Upper lobe of right lung (tissue), 1 donor: ENCODE measurements around the gene RABEP1. TPM values are rescaled to one million over a fixed set of nuclear protein-coding genes. Genes with fewer than 3 reads are reported as not detected.

Experiments used
- ATAC-seq: fragments of 200-7000 bp; cut with Tn5 transposase; one replicate; pipeline ENCODE4 v1.9.1; 2020; ENCODE audit warnings: mild to moderate bottlenecking, moderate library complexity
- DNase-seq: peaks from one replicate; pipeline ENCODE4 v3.0.0-alpha.2; 2020
- H3K27ac ChIP-seq: fragments of 200-600 bp; one replicate; pipeline ENCODE4 v1.8.0; 2022
- H3K27me3 ChIP-seq: fragments of 200-600 bp; one replicate; pipeline ENCODE4 v1.8.0; 2022; ENCODE audit warnings: mild to moderate bottlenecking
- H3K36me3 ChIP-seq: fragments of 200-600 bp; one replicate; pipeline ENCODE4 v1.8.0; 2022
- H3K4me1 ChIP-seq: fragments of 200-600 bp; one replicate; pipeline ENCODE4 v1.8.0; 2022
- H3K4me3 ChIP-seq: fragments of 200-600 bp; one replicate; pipeline ENCODE4 v1.8.0; 2022; ENCODE audit warnings: mild to moderate bottlenecking
- H3K9me3 ChIP-seq: fragments of 200-600 bp; one replicate; pipeline ENCODE4 v1.8.0; 2022
- CTCF ChIP-seq: fragments of 200-600 bp; IDR thresholded peaks from one replicate; pipeline ENCODE4 v1.8.0; 2022; ENCODE audit warnings: antibody characterized with exemption
- intact Hi-C: fragments of 100-400 bp; cut with DNase I; formaldehyde crosslinking; loops from one replicate; pipeline ENCODE4 v1.11.0; 2022
- total RNA-seq: library from RNA; stranded (reverse); fragmentation: NEBNext Ultra II Directional; extraction: Animal tissue kit (Norgen Biotek cat#: 25700); gene quantifications from one replicate; pipeline ENCODE4 v1.2.1, GENCODE V29; 2021
- donor health status: DM: no; HTN: yes; CAD: no; lungs with severe emphysema.

The RABEP1 gene
- total RNA-seq, 1 donor from 2014 or later = 43.9 TPM

GRCh38 chr17:5355421-5356129, 73.5 kb downstream of the RABEP1 start:
- DNase-seq = no peak
- no peak overlapping the region for H3K4me3 ChIP-seq
- intact Hi-C loops = no loop called here
- H3K27me3 ChIP-seq = no peaks in the 10 kb centered on the region
- ATAC-seq = no peak
- H3K9me3 ChIP-seq = no peaks in the 10 kb centered on the region
- TF ChIP-seq CTCF = no peak
- H3K4me1 ChIP-seq = no peaks in the 10 kb centered on the region
- peaks cover 89% of the 10 kb centered on the region for H3K36me3 ChIP-seq
- H3K27ac ChIP-seq = no peak overlapping the region

- no peak for ATAC-seq
- intact Hi-C loops = no loop called here
- no peaks in the 10 kb centered on the region for H3K27me3 ChIP-seq
- no peak for TF ChIP-seq CTCF
- no peak overlapping the region for H3K27ac ChIP-seq
- no peaks in the 10 kb centered on the region for H3K4me1 ChIP-seq
- no peaks in the 10 kb centered on the region for H3K9me3 ChIP-seq
- H3K4me3 ChIP-seq = no peak overlapping the region
- H3K36me3 ChIP-seq = peaks cover 78% of the 10 kb centered on the region
- no peak for DNase-seq
Measured at GRCh38 chr17:5361426-5361825, 79.3 kb downstream of the RABEP1 start.

DNA sequence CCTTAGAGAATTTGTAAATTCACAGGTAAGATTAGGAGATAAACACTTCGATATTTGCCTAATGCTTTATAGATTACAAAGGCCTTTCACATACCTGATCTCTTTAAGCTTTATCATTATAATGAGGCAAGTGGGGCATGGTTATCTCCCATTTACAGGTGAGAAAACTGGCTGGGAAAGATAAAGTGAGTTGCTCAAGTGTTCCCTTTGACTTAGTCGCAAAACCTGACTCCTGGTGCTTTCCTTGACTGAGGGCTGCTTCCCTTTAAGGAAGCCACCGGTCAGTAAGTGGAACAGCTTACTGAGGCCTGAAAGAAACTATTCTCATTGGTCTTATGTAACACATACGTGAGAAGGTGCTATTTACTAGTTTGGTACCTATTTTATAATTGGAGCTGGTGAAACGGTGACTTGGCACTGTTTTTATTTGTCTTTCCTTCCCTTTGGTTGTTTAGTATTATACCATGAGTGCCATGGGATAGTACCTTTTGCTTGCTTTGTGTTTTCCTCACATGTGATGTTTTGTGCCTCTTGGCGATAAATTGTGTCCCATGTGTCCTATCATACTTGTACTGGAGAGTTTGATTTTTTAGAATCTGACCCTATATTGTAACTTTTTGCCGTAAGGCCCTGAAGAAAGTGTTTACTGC, 80.2 kb downstream of the RABEP1 start:
- TF ChIP-seq CTCF = no peak
- H3K36me3 ChIP-seq = peaks cover 79% of the 10 kb centered on the region
- no peak overlapping the region for H3K27ac ChIP-seq
- H3K4me3 ChIP-seq = no peak overlapping the region
- DNase-seq = no peak
- H3K27me3 ChIP-seq = no peaks in the 10 kb centered on the region
- no peaks in the 10 kb centered on the region for H3K9me3 ChIP-seq
- ATAC-seq = no peak
- intact Hi-C loops = no loop called here
- no peaks in the 10 kb centered on the region for H3K4me1 ChIP-seq

DNA sequence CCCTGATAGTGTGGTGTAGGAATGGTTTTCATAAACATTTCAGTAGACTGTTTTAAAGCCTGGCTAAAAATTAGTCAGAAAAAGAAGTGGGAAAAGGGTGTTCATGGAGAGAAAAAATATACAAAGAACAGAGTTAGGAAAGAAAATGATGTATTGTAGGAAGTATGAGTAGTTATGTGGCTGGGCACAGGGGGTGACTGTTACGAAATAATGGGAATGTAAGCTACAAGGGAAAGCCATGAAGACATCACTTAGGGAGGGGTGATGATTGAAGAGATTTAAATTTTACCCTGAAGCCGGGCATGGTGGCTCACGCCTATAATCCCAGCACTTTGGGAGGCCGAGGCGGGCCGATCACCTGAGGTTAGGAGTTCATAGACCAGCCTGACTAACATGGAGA, 82.1 kb downstream of the RABEP1 start:
- no peak for TF ChIP-seq CTCF
- no peak overlapping the region for H3K27ac ChIP-seq
- H3K4me3 ChIP-seq = no peak overlapping the region
- intact Hi-C loops = no loop called here
- DNase-seq (no peak), ATAC-seq (no peak)
- no peaks in the 10 kb centered on the region for H3K4me1 ChIP-seq
- H3K9me3 ChIP-seq = no peaks in the 10 kb centered on the region
- peaks cover 82% of the 10 kb centered on the region for H3K36me3 ChIP-seq
- H3K27me3 ChIP-seq = no peaks in the 10 kb centered on the region

- intact Hi-C loops = no loop called here
Measured at GRCh38 chr17:5364696-5365095, 82.6 kb downstream of the RABEP1 start.

More at GRCh38 chr17:5364696-5365095, 82.6 kb downstream of the RABEP1 start:
- ATAC-seq (no peak), DNase-seq (no peak)
- Histone ChIP-seq H3K36me3 (peaks cover 83% of the 10 kb centered on the region), H3K4me3 (no peak overlapping the region), H3K4me1 (no peaks in the 10 kb centered on the region), H3K27ac (no peak overlapping the region), H3K9me3 (no peaks in the 10 kb centered on the region), H3K27me3 (no peaks in the 10 kb centered on the region)
- no peak for TF ChIP-seq CTCF
